ENCODE data around the gene FAM174A. TPM values are rescaled to one million over a fixed set of nuclear protein-coding genes. Genes with fewer than 3 reads are reported as not detected.

Gene FAM174A
- total and polyA plus RNA-seq, 2 donors (not counting 3 experiments of a cell fraction or from before 2014, with no cell fraction given): 11.8 to 15.2 TPM

DNA sequence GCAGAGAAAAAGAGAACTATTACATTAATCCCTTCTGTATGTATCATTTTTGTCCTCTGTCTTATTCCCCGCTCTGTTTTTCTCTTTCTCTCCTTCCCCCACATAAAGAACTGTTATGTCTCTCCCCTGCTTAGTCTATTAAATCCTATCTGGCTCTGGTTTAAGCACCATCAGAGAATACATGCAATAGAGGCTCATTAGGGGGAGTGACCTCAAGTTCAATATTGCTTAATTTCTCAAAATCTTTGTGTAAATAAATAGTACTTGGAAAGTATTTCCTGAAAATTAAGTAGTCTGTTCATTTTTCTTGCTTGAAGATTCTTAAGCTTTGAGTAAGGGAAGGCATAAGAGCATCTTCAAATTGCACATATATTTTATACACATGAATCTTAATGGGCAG lies 41.2 kb upstream of the FAM174A start:
- ChIA-PET POLR2A (no interaction called here), CTCF (no interaction called here)
- no peaks in the 10 kb centered on the region for H3K9me1 ChIP-seq (replicated peaks; ENCODE audit: control insufficient read depth, extremely low read depth, insufficient read depth, low read length)
- no peaks in the 10 kb centered on the region for H4K20me1 ChIP-seq (replicated peaks; ENCODE audit: control insufficient read depth, extremely low read depth, insufficient read depth, low read length)
- no peaks in the 10 kb centered on the region for H3K79me2 ChIP-seq (ENCODE audit: control insufficient read depth, insufficient read depth, low read length)
- H3K4me3 ChIP-seq (replicated peaks in 1 of 3; ENCODE audit: insufficient read depth in 1 of 3, low read depth in 1 of 3, low read length in 3 of 3): no peak overlapping the region
- H3K27ac ChIP-seq (ENCODE audit: insufficient read depth, low read depth, low read length): no peak overlapping the region
- intact Hi-C loops (cut with micrococcal nuclease) (no loop called here), dilution Hi-C loops (cut with MboI; ENCODE audit: extremely low pct_ligation_motif_present, low sequenced_read_pairs) (no loop called here)
- no peak overlapping the region for H3K4me2 ChIP-seq (ENCODE audit: insufficient read depth, low read length)
- FAIRE-seq: no peak
- no peak for DNase-seq (ENCODE audit: low read depth, low spot score)
- no peak overlapping the region for H2AFZ ChIP-seq (ENCODE audit: low read depth, low read length)
- no peak overlapping the region for H3K9ac ChIP-seq (replicated peaks; ENCODE audit: extremely low read depth, insufficient read depth, low read length)
- H3K4me1 ChIP-seq (ENCODE audit: control insufficient read depth, extremely low read depth, insufficient read depth, low read length): no peaks in the 10 kb centered on the region
- H3K9me3 ChIP-seq (replicated peaks; ENCODE audit: control insufficient read depth, insufficient read depth, low read length): no peaks in the 10 kb centered on the region
- BruUV-seq (replicated peaks): no TSS peak
- H3K27me3 ChIP-seq (ENCODE audit: control insufficient read depth in 2 of 2, insufficient read depth in 2 of 2, low read length in 2 of 2): no peaks in the 10 kb centered on the region
- TF ChIP-seq EZH2 (IDR thresholded peaks at IDR 0.05; ENCODE audit: borderline replicate concordance, low read depth, low read length, severe bottlenecking) (no peak), GATA2 (IDR thresholded peaks at IDR 0.05; ENCODE audit: insufficient read depth, insufficient read length, low read depth, low read length) (no peak), MYC (IDR thresholded peaks at IDR 0.05; ENCODE audit: low read depth, low read length) (no peak), FOS (IDR thresholded peaks at IDR 0.05; ENCODE audit: borderline replicate concordance, insufficient read depth, low read length) (no peak), JUN (IDR thresholded peaks at IDR 0.05; ENCODE audit: borderline replicate concordance, insufficient read depth, insufficient read length, low read depth) (no peak), POLR2A (IDR thresholded peaks at IDR 0.05; ENCODE audit: low read depth, low read length) (no peak)
- TF ChIP-seq, protein P1, sequence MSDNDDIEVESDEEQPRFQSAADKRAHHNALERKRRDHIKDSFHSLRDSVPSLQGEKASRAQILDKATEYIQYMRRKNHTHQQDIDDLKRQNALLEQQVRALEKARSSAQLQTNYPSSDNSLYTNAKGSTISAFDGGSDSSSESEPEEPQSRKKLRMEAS (IDR thresholded peaks at IDR 0.05; ENCODE audit: insufficient read depth, insufficient read length): no peak
- no peaks in the 10 kb centered on the region for H3K36me3 ChIP-seq (ENCODE audit: control insufficient read depth in 2 of 2, extremely low read depth in 1 of 2, insufficient read depth in 2 of 2, low read length in 2 of 2)

DNA sequence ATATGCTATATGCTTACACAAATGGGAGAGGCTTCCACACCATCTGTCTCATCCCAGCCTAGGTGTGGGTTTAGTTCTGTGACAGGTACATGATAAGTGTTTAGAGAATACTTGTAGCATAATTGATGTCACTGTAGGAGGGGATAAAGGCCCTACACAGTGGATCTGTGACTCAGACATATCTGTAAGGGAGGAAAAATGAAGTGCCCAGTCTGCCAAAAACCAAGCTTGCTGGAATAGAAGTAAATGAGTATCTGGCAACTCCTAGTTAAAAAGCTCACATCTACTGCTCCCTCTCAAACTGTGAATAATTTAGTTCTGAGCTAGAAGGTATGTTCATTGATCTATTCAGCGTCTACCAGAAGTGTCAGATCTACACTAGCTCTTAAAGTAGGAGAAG lies 38.9 kb upstream of the FAM174A start:
- H3K27me3 ChIP-seq (ENCODE audit: control insufficient read depth in 2 of 2, insufficient read depth in 2 of 2, low read length in 2 of 2): no peaks in the 10 kb centered on the region
- FAIRE-seq: no peak
- H3K4me3 ChIP-seq (replicated peaks in 1 of 3; ENCODE audit: insufficient read depth in 1 of 3, low read depth in 1 of 3, low read length in 3 of 3): no peak overlapping the region
- BruUV-seq (replicated peaks): no TSS peak
- H3K9ac ChIP-seq (replicated peaks; ENCODE audit: extremely low read depth, insufficient read depth, low read length): no peak overlapping the region
- H3K4me1 ChIP-seq (ENCODE audit: control insufficient read depth, extremely low read depth, insufficient read depth, low read length): no peaks in the 10 kb centered on the region
- H3K9me3 ChIP-seq (replicated peaks; ENCODE audit: control insufficient read depth, insufficient read depth, low read length): no peaks in the 10 kb centered on the region
- no peaks in the 10 kb centered on the region for H4K20me1 ChIP-seq (replicated peaks; ENCODE audit: control insufficient read depth, extremely low read depth, insufficient read depth, low read length)
- DNase-seq (ENCODE audit: low read depth, low spot score): no peak
- CTCF ChIA-PET: interaction anchor here (1.0 to 1.2 kb wide), 2 partner anchors 10 to 1392 kb away, joined by 3 to 4 read pairs; no protein-coding TSS in a partner anchor
- H2AFZ ChIP-seq (ENCODE audit: low read depth, low read length): no peak overlapping the region
- no peak overlapping the region for H3K27ac ChIP-seq (ENCODE audit: insufficient read depth, low read depth, low read length)
- H3K36me3 ChIP-seq (ENCODE audit: control insufficient read depth in 2 of 2, extremely low read depth in 1 of 2, insufficient read depth in 2 of 2, low read length in 2 of 2): no peaks in the 10 kb centered on the region
- POLR2A ChIA-PET: no interaction called here
- intact Hi-C loops (cut with micrococcal nuclease) (no loop called here), dilution Hi-C loops (cut with MboI; ENCODE audit: extremely low pct_ligation_motif_present, low sequenced_read_pairs) (no loop called here)
- TF ChIP-seq, protein P1 (IDR thresholded peaks at IDR 0.05; ENCODE audit: insufficient read depth, insufficient read length): no peak
- TF ChIP-seq JUN (IDR thresholded peaks at IDR 0.05; ENCODE audit: borderline replicate concordance, insufficient read depth, insufficient read length, low read depth): no peak
- no peak for TF ChIP-seq MYC (IDR thresholded peaks at IDR 0.05; ENCODE audit: low read depth, low read length)
- TF ChIP-seq FOS (IDR thresholded peaks at IDR 0.05; ENCODE audit: borderline replicate concordance, insufficient read depth, low read length): no peak
- TF ChIP-seq EZH2 (IDR thresholded peaks at IDR 0.05; ENCODE audit: borderline replicate concordance, low read depth, low read length, severe bottlenecking): no peak
- no peak for TF ChIP-seq POLR2A (IDR thresholded peaks at IDR 0.05; ENCODE audit: low read depth, low read length)
- TF ChIP-seq GATA2 (IDR thresholded peaks at IDR 0.05; ENCODE audit: insufficient read depth, insufficient read length, low read depth, low read length): no peak
- TF ChIP-seq, protein P2, sequence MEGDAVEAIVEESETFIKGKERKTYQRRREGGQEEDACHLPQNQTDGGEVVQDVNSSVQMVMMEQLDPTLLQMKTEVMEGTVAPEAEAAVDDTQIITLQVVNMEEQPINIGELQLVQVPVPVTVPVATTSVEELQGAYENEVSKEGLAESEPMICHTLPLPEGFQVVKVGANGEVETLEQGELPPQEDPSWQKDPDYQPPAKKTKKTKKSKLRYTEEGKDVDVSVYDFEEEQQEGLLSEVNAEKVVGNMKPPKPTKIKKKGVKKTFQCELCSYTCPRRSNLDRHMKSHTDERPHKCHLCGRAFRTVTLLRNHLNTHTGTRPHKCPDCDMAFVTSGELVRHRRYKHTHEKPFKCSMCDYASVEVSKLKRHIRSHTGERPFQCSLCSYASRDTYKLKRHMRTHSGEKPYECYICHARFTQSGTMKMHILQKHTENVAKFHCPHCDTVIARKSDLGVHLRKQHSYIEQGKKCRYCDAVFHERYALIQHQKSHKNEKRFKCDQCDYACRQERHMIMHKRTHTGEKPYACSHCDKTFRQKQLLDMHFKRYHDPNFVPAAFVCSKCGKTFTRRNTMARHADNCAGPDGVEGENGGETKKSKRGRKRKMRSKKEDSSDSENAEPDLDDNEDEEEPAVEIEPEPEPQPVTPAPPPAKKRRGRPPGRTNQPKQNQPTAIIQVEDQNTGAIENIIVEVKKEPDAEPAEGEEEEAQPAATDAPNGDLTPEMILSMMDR (IDR thresholded peaks at IDR 0.05; ENCODE audit: extremely low read depth in 1 of 2, insufficient read depth in 1 of 2, low read depth in 1 of 2, low read length in 2 of 2): no peak
- TF ChIP-seq POLR2AphosphoS5 (IDR thresholded peaks at IDR 0.05; ENCODE audit: insufficient read depth, low read depth, low read length): no peak
- no peaks in the 10 kb centered on the region for H3K79me2 ChIP-seq (ENCODE audit: control insufficient read depth, insufficient read depth, low read length)
- H3K4me2 ChIP-seq (ENCODE audit: insufficient read depth, low read length): no peak overlapping the region
- H3K9me1 ChIP-seq (replicated peaks; ENCODE audit: control insufficient read depth, extremely low read depth, insufficient read depth, low read length): no peaks in the 10 kb centered on the region
